ENCODE results near the gene ZNF891.

The ZNF891 gene

GRCh38 chr12:133061954-133062353, 68.1 kb downstream of the ZNF891 start:
- no peak for DNase-seq (ENCODE audit: low read depth)

DNA sequence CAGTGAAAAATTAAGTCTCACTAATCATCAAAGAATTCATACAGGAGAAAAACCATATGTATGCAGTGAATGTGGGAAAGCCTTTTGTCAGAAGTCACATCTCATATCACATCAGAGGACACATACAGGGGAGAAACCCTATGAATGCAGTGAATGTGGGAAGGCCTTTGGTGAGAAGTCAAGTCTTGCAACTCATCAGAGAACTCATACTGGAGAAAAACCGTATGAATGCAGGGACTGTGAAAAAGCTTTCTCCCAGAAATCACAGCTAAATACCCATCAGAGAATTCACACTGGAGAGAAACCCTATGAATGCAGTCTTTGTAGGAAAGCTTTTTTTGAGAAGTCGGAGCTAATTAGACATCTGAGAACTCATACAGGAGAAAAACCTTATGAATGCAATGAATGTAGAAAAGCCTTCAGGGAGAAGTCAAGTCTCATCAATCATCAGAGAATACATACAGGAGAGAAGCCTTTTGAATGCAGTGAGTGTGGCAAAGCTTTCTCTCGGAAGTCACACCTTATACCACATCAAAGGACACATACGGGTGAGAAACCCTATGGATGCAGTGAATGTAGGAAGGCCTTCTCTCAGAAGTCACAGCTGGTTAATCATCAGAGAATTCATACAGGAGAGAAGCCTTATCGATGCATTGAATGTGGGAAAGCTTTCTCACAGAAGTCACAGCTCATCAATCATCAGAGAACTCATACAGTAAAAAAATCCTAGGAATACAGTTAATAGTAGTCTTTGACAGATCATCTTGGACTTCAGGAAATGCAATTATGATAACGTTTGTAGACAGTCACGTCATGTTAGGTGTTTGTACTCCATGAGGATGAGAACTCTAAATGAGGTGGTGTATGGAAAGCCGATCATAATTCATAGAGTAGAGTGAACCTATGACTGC, 71.6 kb downstream of the ZNF891 start:
- no peak for DNase-seq (ENCODE audit: low read depth)

GRCh38 chr12:133057446-133057845, 72.6 kb downstream of the ZNF891 start:
- DNase-seq (ENCODE audit: low read depth) = no peak
